Measurements from ENCODE around the gene CERT1.

The CERT1 gene

GRCh38 chr5:75375414-75375813 is 136.0 kb downstream of the CERT1 start (continued):
- TF ChIP-seq PRDM10 (tag by site-specific recombination; IDR thresholded peaks at IDR 0.05) (no peak), ZNF629 (tag by site-specific recombination; IDR thresholded peaks at IDR 0.05) (0 out of 2 replicates have a peak, but pooled peaks have one; percentile 28), ZNF37A (tag by site-specific recombination; IDR thresholded peaks at IDR 0.05) (no peak), RBAK (tag by site-specific recombination; IDR thresholded peaks at IDR 0.05) (no peak), ZSCAN23 (tag by site-specific recombination; IDR thresholded peaks at IDR 0.05) (no peak), ZXDB (tag by site-specific recombination; IDR thresholded peaks at IDR 0.05) (peak; percentile 75), ZNF248 (tag by site-specific recombination; IDR thresholded peaks at IDR 0.05) (no peak)
- TF ChIP-seq, protein P1, sequence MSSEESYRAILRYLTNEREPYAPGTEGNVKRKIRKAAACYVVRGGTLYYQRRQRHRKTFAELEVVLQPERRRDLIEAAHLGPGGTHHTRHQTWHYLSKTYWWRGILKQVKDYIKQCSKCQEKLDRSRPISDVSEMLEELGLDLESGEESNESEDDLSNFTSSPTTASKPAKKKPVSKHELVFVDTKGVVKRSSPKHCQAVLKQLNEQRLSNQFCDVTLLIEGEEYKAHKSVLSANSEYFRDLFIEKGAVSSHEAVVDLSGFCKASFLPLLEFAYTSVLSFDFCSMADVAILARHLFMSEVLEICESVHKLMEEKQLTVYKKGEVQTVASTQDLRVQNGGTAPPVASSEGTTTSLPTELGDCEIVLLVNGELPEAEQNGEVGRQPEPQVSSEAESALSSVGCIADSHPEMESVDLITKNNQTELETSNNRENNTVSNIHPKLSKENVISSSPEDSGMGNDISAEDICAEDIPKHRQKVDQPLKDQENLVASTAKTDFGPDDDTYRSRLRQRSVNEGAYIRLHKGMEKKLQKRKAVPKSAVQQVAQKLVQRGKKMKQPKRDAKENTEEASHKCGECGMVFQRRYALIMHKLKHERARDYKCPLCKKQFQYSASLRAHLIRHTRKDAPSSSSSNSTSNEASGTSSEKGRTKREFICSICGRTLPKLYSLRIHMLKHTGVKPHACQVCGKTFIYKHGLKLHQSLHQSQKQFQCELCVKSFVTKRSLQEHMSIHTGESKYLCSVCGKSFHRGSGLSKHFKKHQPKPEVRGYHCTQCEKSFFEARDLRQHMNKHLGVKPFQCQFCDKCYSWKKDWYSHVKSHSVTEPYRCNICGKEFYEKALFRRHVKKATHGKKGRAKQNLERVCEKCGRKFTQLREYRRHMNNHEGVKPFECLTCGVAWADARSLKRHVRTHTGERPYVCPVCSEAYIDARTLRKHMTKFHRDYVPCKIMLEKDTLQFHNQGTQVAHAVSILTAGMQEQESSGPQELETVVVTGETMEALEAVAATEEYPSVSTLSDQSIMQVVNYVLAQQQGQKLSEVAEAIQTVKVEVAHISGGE (tag by site-specific recombination; conservative IDR thresholded peaks at IDR 0.05; ENCODE audit: low read depth), result peak; percentile 75
- TF ChIP-seq, protein P2, sequence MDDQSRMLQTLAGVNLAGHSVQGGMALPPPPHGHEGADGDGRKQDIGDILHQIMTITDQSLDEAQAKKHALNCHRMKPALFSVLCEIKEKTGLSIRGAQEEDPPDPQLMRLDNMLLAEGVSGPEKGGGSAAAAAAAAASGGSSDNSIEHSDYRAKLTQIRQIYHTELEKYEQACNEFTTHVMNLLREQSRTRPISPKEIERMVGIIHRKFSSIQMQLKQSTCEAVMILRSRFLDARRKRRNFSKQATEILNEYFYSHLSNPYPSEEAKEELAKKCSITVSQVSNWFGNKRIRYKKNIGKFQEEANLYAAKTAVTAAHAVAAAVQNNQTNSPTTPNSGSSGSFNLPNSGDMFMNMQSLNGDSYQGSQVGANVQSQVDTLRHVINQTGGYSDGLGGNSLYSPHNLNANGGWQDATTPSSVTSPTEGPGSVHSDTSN (CRISPR knock-in tag; IDR thresholded peaks at IDR 0.05), result no peak

DNA sequence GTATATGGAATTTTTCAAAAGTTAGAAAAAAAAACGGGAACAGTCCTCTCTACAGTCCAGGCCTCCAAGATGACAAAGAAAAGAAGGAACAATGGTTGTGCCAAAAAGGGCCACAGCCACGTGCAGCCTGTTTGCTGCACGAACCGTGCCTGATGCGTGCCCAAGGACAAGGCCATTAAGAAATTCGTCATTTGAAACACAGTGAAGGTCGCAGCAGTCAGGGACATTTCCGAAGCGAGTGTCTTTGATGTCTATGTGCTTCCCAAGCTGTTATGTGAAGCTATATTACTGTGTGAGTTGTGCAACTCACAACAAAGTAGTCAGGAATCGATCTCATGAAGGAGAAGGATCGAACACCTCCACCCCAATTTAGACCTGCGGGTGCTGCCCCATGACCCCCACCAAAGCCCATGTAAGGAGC is 137.0 kb downstream of the CERT1 start:
- Histone ChIP-seq H3K36me3 (ENCODE audit: control insufficient read depth in 2 of 2, insufficient read depth in 1 of 2, low read length in 2 of 2) (peaks cover 14 to 22% of the 10 kb centered on the region in 2 experiments), H3K4me1 (ENCODE audit: control insufficient read depth, insufficient read depth, low read length) (no peaks in the 10 kb centered on the region), H3K27ac (ENCODE audit: extremely low read depth, low read depth, low read length) (no peak overlapping the region), H3K9me3 (ENCODE audit: control insufficient read depth, insufficient read depth, low read depth, low read length) (no peaks in the 10 kb centered on the region), H3K4me3 (ENCODE audit: low read depth, low read length) (no peak overlapping the region)
- ChIA-PET CTCF (no interaction called here), POLR2A (no interaction called here)
- TF ChIP-seq ZNF140 (tag by site-specific recombination; IDR thresholded peaks at IDR 0.05), result no peak
- TF ChIP-seq, protein P3, sequence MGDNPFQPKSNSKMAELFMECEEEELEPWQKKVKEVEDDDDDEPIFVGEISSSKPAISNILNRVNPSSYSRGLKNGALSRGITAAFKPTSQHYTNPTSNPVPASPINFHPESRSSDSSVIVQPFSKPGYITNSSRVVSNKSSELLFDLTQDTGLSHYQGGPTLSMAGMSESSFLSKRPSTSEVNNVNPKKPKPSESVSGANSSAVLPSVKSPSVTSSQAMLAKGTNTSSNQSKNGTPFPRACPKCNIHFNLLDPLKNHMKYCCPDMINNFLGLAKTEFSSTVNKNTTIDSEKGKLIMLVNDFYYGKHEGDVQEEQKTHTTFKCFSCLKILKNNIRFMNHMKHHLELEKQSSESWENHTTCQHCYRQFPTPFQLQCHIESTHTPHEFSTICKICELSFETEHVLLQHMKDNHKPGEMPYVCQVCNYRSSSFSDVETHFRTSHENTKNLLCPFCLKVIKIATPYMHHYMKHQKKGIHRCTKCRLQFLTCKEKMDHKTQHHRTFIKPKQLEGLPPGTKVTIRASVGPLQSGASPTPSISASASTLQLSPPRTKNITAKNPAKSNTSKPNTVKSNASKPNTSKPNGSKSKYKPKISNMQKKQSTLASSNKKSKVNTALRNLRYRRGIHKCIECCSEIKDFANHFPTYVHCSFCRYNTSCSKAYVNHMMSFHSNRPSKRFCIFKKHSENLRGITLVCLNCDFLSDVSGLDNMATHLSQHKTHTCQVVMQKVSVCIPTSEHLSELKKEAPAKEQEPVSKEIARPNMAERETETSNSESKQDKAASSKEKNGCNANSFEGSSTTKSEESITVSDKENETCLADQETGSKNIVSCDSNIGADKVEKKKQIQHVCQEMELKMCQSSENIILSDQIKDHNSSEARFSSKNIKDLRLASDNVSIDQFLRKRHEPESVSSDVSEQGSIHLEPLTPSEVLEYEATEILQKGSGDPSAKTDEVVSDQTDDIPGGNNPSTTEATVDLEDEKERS (tag by site-specific recombination; IDR thresholded peaks at IDR 0.05), result no peak
- no peak for TF ChIP-seq ZNF223 (tag by site-specific recombination; IDR thresholded peaks at IDR 0.05)
- TF ChIP-seq ZNF571 (tag by site-specific recombination; IDR thresholded peaks at IDR 0.05), result no peak
- TF ChIP-seq, protein P4, sequence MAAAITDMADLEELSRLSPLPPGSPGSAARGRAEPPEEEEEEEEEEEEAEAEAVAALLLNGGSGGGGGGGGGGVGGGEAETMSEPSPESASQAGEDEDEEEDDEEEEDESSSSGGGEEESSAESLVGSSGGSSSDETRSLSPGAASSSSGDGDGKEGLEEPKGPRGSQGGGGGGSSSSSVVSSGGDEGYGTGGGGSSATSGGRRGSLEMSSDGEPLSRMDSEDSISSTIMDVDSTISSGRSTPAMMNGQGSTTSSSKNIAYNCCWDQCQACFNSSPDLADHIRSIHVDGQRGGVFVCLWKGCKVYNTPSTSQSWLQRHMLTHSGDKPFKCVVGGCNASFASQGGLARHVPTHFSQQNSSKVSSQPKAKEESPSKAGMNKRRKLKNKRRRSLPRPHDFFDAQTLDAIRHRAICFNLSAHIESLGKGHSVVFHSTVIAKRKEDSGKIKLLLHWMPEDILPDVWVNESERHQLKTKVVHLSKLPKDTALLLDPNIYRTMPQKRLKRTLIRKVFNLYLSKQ (tag by site-specific recombination; IDR thresholded peaks at IDR 0.05; ENCODE audit: borderline replicate concordance), result no peak

All from HEK293 (cell line).